ENCODE data around the gene YAP1.

- no peak for TF ChIP-seq CTCF (IDR thresholded peaks at IDR 0.05)
- no peak for TF ChIP-seq POLR2A (IDR thresholded peaks at IDR 0.05)
- no peak for TF ChIP-seq EP300 (IDR thresholded peaks at IDR 0.05)
- no peak for TF ChIP-seq POLR2AphosphoS5 (IDR thresholded peaks at IDR 0.05)
Measured at GRCh38 chr11:102239448-102239847, 129.2 kb downstream of the YAP1 start.
